GM12865 (cell line): Measurements from ENCODE around the gene BAZ2B.

ENCODE experiments used
- DNase-seq: peaks from one replicate; pipeline ENCODE4 v3.0.0; 2010; ENCODE audit warnings: low read depth
- H3K4me3 ChIP-seq: 2 replicates; pipeline ENCODE4 v1.5.1; 2011; ENCODE audit warnings: mild to moderate bottlenecking, low read depth, low read length, control low read depth
- CTCF ChIP-seq: IDR thresholded peaks from 2 replicates; pipeline ENCODE4 v1.5.1; 2011; ENCODE audit warnings: low read length, control low read depth, low read depth, inconsistent platforms; ENCODE audit not compliant: insufficient read depth; ENCODE audit errors: missing control alignments

BAZ2B gene

GRCh38 chr2:159564081-159564480 lies 52.3 kb downstream of the BAZ2B start:
- TF ChIP-seq CTCF = no peak

GRCh38 chr2:159562248-159562647 lies 54.1 kb downstream of the BAZ2B start:
- DNase-seq = no peak
- no peak for TF ChIP-seq CTCF
- no peak overlapping the region for H3K4me3 ChIP-seq

More at GRCh38 chr2:159564081-159564480, 52.3 kb downstream of the BAZ2B start:
- no peak overlapping the region for H3K4me3 ChIP-seq
- no peak for DNase-seq

- no peak for DNase-seq
- no peak overlapping the region for H3K4me3 ChIP-seq
- TF ChIP-seq CTCF = no peak
These were observed 54.6 kb downstream of the BAZ2B start for GRCh38 chr2:159561786-159562185.

GRCh38 chr2:159561242-159561641 lies 55.1 kb downstream of the BAZ2B start:
- DNase-seq = no peak
- H3K4me3 ChIP-seq = no peak overlapping the region
- no peak for TF ChIP-seq CTCF

GRCh38 chr2:159559034-159559433 lies 57.3 kb downstream of the BAZ2B start:
- TF ChIP-seq CTCF = no peak
- no peak overlapping the region for H3K4me3 ChIP-seq
- no peak for DNase-seq

- no peak for DNase-seq
- no peak for TF ChIP-seq CTCF
- no peak overlapping the region for H3K4me3 ChIP-seq
These were observed 57.9 kb downstream of the BAZ2B start for GRCh38 chr2:159558479-159558878.

GRCh38 chr2:159557437-159558034 lies 58.8 kb downstream of the BAZ2B start:
- peak; percentile 9 for TF ChIP-seq CTCF
- no peak overlapping the region for H3K4me3 ChIP-seq
- DNase-seq = peak; percentile 6
